Spleen (tissue), 11 donors: ENCODE data around the gene ERCC6L2. TPM values are rescaled to one million over a fixed set of nuclear protein-coding genes. Genes with fewer than 3 reads are reported as not detected.
A peak's percentile ranks its signal among the peaks of the same experiment; 100 is the strongest.

ENCODE experiments used
- DNase-seq: peaks from one replicate; pipeline ENCODE4 v3.0.0-alpha.2; 2020
- H3K27ac ChIP-seq, 8 donors: fragments of 200-600 bp; sonication (generic) in 7 of 8; 1 replicate in 4 of 8; 2 replicates in 4 of 8; pipeline versions ENCODE4 v1.5.0 to v1.8.0; 2016 to 2021; ENCODE audit warnings: inconsistent platforms in 4 of 8, mild to moderate bottlenecking in 4 of 8, moderate library complexity in 1 of 8
- H3K27me3 ChIP-seq, 7 donors: fragments of 200-600 bp; sonication (generic) in 6 of 7; replicated peaks in 1 of 7; 1 replicate in 4 of 7; 2 replicates in 3 of 7; pipeline versions ENCODE4 v1.5.0 to v1.8.0; 2016 to 2021; ENCODE audit warnings: inconsistent platforms in 3 of 7, mild to moderate bottlenecking in 1 of 7
- H3K36me3 ChIP-seq, 6 donors: fragments of 200-600 bp; sonication (generic) in 5 of 6; 1 replicate in 4 of 6; 2 replicates in 2 of 6; pipeline versions ENCODE4 v1.5.0 to v1.8.0; 2016 to 2021; ENCODE audit warnings: inconsistent platforms in 2 of 6
- H3K4me1 ChIP-seq, 6 donors: fragments of 200-600 bp; sonication (generic) in 5 of 6; 1 replicate in 3 of 6; 2 replicates in 3 of 6; pipeline versions ENCODE4 v1.5.0 to v1.8.0; 2016 to 2021; ENCODE audit warnings: inconsistent platforms in 3 of 6
- H3K4me3 ChIP-seq, 8 donors: fragments of 200-600 bp; sonication (generic) in 7 of 8; 1 replicate in 4 of 8; 2 replicates in 4 of 8; pipeline versions ENCODE4 v1.5.0 to v1.8.0; 2016 to 2021; ENCODE audit warnings: inconsistent platforms in 4 of 8, mild to moderate bottlenecking in 4 of 8, moderate library complexity in 2 of 8
- H3K9me3 ChIP-seq, 8 donors: fragments of 200-600 bp; sonication (generic) in 7 of 8; 1 replicate in 4 of 8; 2 replicates in 4 of 8; pipeline versions ENCODE4 v1.5.0 to v1.8.0; 2016 to 2021; ENCODE audit warnings: inconsistent platforms in 4 of 8
- POLR2A ChIP-seq, 3 donors: fragments of 450-650 bp; IDR thresholded peaks; one replicate each; pipeline ENCODE4 v1.5.1; 2017; ENCODE audit warnings: antibody characterized with exemption in 3 of 3, mild to moderate bottlenecking in 1 of 3
- POLR2AphosphoS5 ChIP-seq, 3 donors: sonication (generic); formaldehyde crosslinking; IDR thresholded peaks; one replicate each; pipeline ENCODE4 v1.5.1; 2017; ENCODE audit warnings: antibody characterized with exemption in 3 of 3
- WGBS, 5 donors: extraction: QIAGEN DNeasy Blood & Tissue Kit in 3 of 5; methylation state at CpG; one replicate each; pipeline versions ENCODE4 v1.1.5 to v1.1.7; 2013 to 2018; 5-methylcytosine and 5-hydroxymethylcytosine counted together
- intact Hi-C: fragments of 100-400 bp; cut with DNase I; formaldehyde crosslinking; loops from one replicate; pipeline ENCODE4 v1.15.0; 2023; ENCODE audit warnings: low total_unique reads
- polyA plus RNA-seq, 3 donors: library from polyadenylated mRNA; stranded (reverse); fragments of 200-250 nt; gene quantifications; one replicate each; pipeline ENCODE4 v1.2.1, GENCODE V29; 2013
- total RNA-seq, 7 donors: library from RNA; depleted of rRNA in 3 of 7; stranded (reverse); fragments of >200 nt in 3 of 7; fragmentation: NEBNext Ultra II Directional in 4 of 7; extraction: Animal tissue kit (Norgen Biotek cat#: 25700) in 4 of 7; gene quantifications; one replicate each; pipeline versions ENCODE4 v1.1.0 to v1.2.1, GENCODE V29; 2016 to 2021
- TF ChIP-seq, protein P1 (sequence below), 11 experiments: fragments of 200-600 bp in 7 of 11; fragments of 450-650 bp in 4 of 11; sonication (generic) in 4 of 11; IDR thresholded peaks in 8 of 11; conservative IDR thresholded peaks in 3 of 11; 1 replicate in 7 of 11; 2 replicates in 4 of 11; pipeline versions ENCODE4 v1.4.0 to v1.8.0; 2016 to 2021; ENCODE audit warnings: antibody characterized with exemption in 11 of 11, inconsistent platforms in 4 of 11, mild to moderate bottlenecking in 1 of 11
- donor health status: healthy with polysubstance abuse.
- donor health status: DM: no; HTN: no; CAD: no; lungs with moderate emphysema.
- donor health status: DM: no; HTN: no; CAD: no.
- donor health status: Bipolar disorder and iron deficiency.
- donor health status: healthy.
- donor health status: DM: no; HTN: no; CAD: no.
- donor health status: DM: yes; HTN: yes; CAD: no.

ERCC6L2 gene
- total and polyA plus RNA-seq, 10 donors, result 4.6 to 118 (median 70.9) TPM

DNA sequence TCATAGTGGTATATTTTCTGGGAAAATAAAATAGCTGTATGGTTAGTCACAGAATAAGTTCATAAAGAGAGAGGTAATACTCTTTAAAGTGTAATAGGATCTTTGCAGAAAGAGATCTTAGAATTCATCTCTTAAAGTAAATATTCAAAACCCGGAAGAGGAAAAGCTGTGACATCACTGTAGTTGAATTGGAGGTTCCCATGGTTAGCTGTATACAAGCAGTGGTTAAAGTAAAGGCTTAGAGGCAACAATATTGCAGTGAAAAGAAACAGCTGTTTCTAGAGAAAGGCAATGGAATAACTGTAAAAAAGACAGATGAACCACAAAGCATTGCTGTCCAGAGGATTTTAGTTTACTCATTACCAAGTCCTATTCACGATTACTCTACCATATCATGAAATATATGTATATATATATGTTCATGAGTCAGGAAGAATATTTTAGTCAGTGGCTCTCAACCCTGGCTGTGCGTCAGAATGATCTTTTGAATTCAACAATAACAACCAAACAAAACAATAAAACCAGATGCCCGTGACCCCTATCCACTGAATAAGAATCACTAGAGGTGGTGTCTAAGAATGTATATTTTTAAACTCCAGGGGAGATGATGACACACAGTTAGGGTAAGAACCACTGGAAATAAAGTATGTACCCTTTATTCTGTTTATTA lies 4.7 kb downstream of the ERCC6L2 start:
- Histone ChIP-seq H3K27me3 (no peaks in the 10 kb centered on the region), H3K4me1 (peaks cover 0 to 50% (median 29%) of the 10 kb centered on the region in 6 donors), H3K36me3 (peaks cover 0 to 40% (median 11%) of the 10 kb centered on the region in 6 donors), H3K4me3 (no peak overlapping the region), H3K27ac (peak overlapping the region in 3 of 8 donors; percentile 0 to 24 (median 22)), H3K9me3 (no peaks in the 10 kb centered on the region)
- intact Hi-C loops, result no loop called here
- WGBS, 5 donors, result 73 to 86% (median 76%) methylated on average over 4 of the region's 4 CpGs
- DNase-seq, result no peak
- TF ChIP-seq POLR2AphosphoS5 (IDR thresholded peaks at IDR 0.05) (no peak), POLR2A (IDR thresholded peaks at IDR 0.05) (no peak)
- TF ChIP-seq, protein P1, sequence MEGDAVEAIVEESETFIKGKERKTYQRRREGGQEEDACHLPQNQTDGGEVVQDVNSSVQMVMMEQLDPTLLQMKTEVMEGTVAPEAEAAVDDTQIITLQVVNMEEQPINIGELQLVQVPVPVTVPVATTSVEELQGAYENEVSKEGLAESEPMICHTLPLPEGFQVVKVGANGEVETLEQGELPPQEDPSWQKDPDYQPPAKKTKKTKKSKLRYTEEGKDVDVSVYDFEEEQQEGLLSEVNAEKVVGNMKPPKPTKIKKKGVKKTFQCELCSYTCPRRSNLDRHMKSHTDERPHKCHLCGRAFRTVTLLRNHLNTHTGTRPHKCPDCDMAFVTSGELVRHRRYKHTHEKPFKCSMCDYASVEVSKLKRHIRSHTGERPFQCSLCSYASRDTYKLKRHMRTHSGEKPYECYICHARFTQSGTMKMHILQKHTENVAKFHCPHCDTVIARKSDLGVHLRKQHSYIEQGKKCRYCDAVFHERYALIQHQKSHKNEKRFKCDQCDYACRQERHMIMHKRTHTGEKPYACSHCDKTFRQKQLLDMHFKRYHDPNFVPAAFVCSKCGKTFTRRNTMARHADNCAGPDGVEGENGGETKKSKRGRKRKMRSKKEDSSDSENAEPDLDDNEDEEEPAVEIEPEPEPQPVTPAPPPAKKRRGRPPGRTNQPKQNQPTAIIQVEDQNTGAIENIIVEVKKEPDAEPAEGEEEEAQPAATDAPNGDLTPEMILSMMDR (IDR thresholded peaks at IDR 0.05 in 8 of 11, conservative IDR thresholded peaks at IDR 0.05 in 3 of 11), result no peak

DNA sequence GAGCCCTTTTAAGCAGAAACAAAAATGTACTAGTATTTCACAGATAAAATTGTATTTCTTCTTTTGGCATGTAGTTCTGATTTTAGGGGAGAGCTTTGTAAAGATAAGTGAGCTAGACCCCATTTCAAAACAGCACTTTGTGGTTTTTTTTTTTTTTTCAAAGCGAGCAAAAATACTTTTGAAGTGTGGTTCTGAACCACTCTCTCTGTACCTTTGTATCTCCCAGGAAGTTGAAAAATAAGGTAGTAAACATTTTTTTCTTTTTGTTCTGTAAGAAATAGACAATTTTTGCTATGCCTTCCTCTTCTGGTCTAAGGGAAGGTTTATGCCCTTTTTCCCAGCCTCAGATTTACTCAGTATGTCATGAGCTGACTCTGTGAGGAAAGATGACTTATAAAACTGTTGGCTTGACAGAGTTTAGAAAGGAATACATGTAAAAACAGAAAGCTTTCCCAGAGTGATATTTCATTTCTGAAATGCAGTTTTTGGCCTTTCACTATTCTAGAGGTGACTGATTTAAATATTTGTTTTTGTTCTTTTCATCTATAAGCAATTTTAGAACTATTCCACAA lies 12.5 kb downstream of the ERCC6L2 start:
- TF ChIP-seq, protein P1 (IDR thresholded peaks at IDR 0.05 in 8 of 11, conservative IDR thresholded peaks at IDR 0.05 in 3 of 11), result no peak
- TF ChIP-seq POLR2A (IDR thresholded peaks at IDR 0.05), result no peak
- TF ChIP-seq POLR2AphosphoS5 (IDR thresholded peaks at IDR 0.05), result no peak
- H3K36me3 ChIP-seq, result peaks cover 0 to 35% (median 11%) of the 10 kb centered on the region in 6 donors
- peak overlapping the region in 7 of 8 donors; percentile 0 to 60 (median 38) for H3K27ac ChIP-seq
- no peak overlapping the region for H3K4me3 ChIP-seq
- peaks cover 0 to 14% (median 10%) of the 10 kb centered on the region in 8 donors for H3K9me3 ChIP-seq
- intact Hi-C loops, result no loop called here
- 35 to 59% (median 47%) methylated on average over 1 of the region's 1 CpG for WGBS, 5 donors
- no peak for DNase-seq
- H3K4me1 ChIP-seq, result peaks cover 0 to 65% (median 16%) of the 10 kb centered on the region in 6 donors
- no peaks in the 10 kb centered on the region for H3K27me3 ChIP-seq

DNA sequence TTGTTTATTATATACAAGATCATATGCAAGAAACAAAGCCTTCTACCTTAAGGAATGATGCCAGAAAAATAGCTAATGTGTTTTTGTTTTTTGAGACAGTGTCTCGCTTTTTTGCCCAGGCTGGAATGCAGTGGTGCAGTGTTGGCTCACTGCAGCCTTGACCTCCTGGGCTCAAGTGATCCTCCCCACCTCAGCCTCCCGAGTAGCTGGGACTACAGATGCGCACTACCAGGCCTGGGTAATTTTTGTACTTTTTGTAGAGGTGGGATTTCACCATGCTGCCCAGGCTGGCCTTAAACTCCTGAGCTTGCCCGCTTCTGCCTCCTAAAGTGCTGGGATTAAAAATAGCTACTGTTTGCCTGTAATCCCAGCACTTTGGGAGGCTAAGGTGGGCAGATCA lies 15.1 kb downstream of the ERCC6L2 start:
- intact Hi-C loops, result no loop called here
- DNase-seq, result no peak
- H3K27ac ChIP-seq, result peak overlapping the region in 1 of 8 donors; percentile 12
- no peak for TF ChIP-seq POLR2AphosphoS5 (IDR thresholded peaks at IDR 0.05)
- TF ChIP-seq, protein P1 (IDR thresholded peaks at IDR 0.05 in 8 of 11, conservative IDR thresholded peaks at IDR 0.05 in 3 of 11), result no peak
- TF ChIP-seq POLR2A (IDR thresholded peaks at IDR 0.05), result no peak
- peaks cover 0 to 48% (median 13%) of the 10 kb centered on the region in 6 donors for H3K4me1 ChIP-seq
- H3K36me3 ChIP-seq, result peaks cover 0 to 12% (median 2%) of the 10 kb centered on the region in 6 donors
- peaks cover 0 to 19% (median 12%) of the 10 kb centered on the region in 8 donors for H3K9me3 ChIP-seq
- no peaks in the 10 kb centered on the region for H3K27me3 ChIP-seq
- 95 to 98% (median 96%) methylated on average over 4 of the region's 4 CpGs for WGBS, 5 donors
- H3K4me3 ChIP-seq, result no peak overlapping the region

DNA sequence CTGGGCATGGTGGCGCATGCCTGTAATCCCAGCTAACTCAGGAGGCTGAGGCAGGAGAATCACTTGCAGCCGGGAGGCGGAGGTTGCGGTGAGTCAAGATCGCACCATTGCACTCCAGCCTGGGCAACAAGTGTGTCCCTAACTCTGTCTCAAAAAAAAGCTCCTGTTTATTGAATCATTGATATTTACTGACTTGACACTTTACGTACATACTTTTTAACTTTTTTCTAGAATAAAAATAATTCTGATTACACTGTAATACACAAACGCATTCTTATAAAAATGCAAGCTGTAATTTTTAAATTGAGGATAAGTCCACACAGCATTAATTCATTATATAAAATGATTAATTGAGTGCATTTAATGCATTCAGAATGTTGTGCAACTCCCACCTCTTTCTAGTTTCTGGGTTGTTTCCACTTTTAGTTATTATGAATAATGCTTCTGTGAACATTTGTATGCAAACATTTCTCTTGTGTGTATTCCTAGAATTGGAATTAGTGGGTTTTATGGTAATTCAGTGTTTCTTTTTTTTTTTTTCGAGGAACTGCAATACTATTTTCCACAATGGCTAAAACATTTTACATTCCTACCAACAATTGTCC lies 15.7 kb downstream of the ERCC6L2 start:
- TF ChIP-seq POLR2A (IDR thresholded peaks at IDR 0.05) (no peak), POLR2AphosphoS5 (IDR thresholded peaks at IDR 0.05) (no peak)
- TF ChIP-seq, protein P1 (IDR thresholded peaks at IDR 0.05 in 8 of 11, conservative IDR thresholded peaks at IDR 0.05 in 3 of 11), result no peak
- Histone ChIP-seq H3K4me1 (peaks cover 0 to 42% (median 13%) of the 10 kb centered on the region in 6 donors), H3K9me3 (peaks cover 0 to 19% (median 12%) of the 10 kb centered on the region in 8 donors), H3K27ac (no peak overlapping the region), H3K4me3 (no peak overlapping the region), H3K36me3 (peaks cover 0 to 12% (median 2%) of the 10 kb centered on the region in 6 donors), H3K27me3 (no peaks in the 10 kb centered on the region)
- intact Hi-C loops, result no loop called here
- no peak for DNase-seq
- WGBS, 5 donors, result 96 to 98% (median 97%) methylated on average over 8 of the region's 8 CpGs
